Left renal pelvis (tissue), 4 donors: ENCODE results near the gene ZNF230. TPM values are rescaled to one million over a fixed set of nuclear protein-coding genes. Genes with fewer than 3 reads are reported as not detected.
A peak's percentile ranks its signal among the peaks of the same experiment; 100 is the strongest.

Source experiments
- DNase-seq, 4 donors: peaks; one replicate each; pipeline ENCODE4 v3.0.0-alpha.2; 2013; ENCODE audit warnings: low read depth in 4 of 4, low spot score in 3 of 4
- polyA plus RNA-seq, 4 donors: library from polyadenylated mRNA; unstranded; fragments of 120-200 nt; gene quantifications; one replicate each; pipeline ENCODE4 v1.2.1, GENCODE V29; 2013; ENCODE audit not compliant: insufficient read length in 4 of 4

The ZNF230 gene
- polyA plus RNA-seq, 4 donors: 5.9 to 7.8 (median 7.0) TPM

DNA sequence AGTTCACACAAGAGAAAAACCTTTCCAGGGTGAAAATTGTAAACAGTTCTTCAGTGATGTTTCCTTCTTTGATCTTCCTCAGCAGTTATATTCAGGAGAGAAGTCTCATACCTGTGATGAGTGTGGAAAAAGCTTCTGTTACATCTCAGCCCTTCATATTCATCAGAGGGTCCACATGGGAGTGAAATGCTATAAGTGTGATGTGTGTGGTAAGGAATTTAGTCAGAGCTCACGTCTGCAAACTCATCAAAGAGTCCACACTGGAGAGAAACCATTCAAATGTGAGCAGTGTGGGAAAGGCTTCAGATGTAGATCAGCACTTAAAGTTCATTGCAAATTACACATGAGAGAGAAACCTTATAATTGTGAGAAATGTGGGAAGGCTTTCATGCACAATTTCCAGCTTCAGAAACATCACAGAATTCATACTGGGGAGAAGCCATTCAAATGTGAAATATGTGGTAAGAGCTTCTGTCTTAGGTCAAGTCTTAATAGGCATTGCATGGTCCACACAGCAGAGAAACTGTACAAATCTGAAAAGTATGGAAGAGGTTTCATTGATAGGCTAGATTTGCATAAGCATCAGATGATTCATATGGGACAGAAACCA lies 29.3 kb downstream of the ZNF230 start:
- no peak for DNase-seq

GRCh38 chr19:44042147-44042546 lies 39.4 kb downstream of the ZNF230 start:
- DNase-seq: no peak

DNA sequence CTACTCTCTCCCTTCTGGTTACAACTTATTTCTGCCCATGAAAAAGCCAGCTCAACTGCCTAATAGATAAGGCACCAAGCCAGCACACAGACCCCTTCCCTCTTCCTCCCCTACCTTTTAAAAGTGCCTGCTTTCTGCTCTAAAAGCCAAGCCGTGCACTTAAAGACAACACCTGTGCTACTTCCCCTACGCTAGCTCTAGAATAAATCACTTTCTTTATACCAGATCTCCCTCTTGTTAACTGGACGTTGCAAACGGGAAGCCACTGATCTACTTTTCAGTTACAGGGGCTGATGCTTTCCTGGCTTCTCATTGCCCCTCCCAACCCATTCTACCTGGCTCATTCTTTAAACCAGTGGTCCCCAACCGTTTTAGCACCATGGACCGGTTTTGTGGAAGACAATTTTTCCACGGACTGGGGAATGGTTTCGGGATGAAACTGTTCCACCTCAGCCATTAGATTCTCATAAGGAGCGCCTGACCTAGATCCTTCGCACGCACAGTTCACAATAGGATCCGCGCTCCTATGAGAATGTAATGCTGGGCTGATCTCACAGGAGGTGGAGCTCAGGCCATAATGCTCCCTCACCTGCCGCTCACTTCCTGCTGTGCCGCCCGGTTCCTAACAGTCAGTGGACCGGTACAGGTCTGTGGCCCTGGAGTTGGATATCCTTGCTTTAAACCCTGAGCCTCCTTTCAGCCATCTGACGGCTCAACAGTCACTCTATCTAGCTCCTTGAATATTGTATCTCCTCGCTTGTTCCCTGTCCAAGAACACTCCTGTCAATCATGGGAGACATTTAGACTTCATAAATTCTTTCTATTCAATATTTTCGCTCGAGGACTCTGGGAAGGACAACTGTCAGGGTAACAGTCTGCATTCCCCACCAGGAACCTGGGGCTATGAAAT lies 48.2 kb downstream of the ZNF230 start:
- DNase-seq: no peak

GRCh38 chr19:44051650-44052402 lies 49.1 kb downstream of the ZNF230 start, which contains the start of gene ZNF223:
Gene ZNF223 (plus strand): TSS chr19:44052036. CDS start chr19:44055177, 3,141 bp downstream.
- DNase-seq: peak; percentile 87 to 95 (median 90)

GRCh38 chr19:44055870-44056269 lies 53.1 kb downstream of the ZNF230 start:
- no peak for DNase-seq

DNA sequence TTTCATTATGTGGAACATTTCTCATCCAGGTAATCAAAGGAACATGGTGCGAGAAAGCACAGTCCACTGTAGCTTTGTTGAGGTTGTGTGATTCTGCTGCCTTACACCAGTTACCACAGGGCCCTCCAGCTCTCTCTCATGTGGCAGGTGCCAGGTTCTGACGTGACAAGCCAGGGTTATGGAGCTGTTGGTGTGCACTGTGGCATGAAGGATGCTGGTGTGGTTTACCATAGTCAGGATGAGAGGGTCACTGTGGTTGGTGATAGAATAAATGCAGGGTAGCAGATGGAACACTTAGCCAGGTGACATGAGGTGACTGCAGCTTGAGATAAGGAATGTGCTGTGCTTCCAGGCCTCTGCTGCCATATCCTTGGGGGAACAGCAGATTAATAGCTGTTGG lies 56.5 kb downstream of the ZNF230 start:
- no peak for DNase-seq

DNA sequence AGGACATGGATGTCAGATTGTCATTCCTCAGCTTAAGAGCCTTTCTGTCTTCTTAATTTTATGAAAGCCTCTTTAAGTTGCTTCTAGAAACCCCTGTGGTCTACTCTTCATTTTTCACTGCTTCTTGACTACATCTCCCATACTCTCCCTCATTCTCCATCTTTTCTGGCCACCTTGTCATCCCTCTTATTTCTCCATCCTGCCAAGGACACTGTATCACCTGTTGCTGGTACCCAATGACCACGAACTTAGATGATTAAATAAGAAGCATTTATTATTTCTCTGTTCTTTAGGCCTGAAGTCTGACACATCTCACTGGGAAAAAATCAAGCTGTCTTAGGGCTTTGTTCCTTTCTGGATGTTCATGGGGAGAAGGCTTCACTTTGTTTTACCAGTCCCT lies 58.3 kb downstream of the ZNF230 start:
- DNase-seq: no peak

Other genes with a start within 250 kb of the ZNF230 start
- gene SMG9, start 248.0 kb upstream of the ZNF230 start, polyA plus RNA-seq: 10 to 100 TPM; 39.9 to 67.8 (median 46.7) TPM
- gene KCNN4, start 222.0 kb upstream of the ZNF230 start, polyA plus RNA-seq: 1 to 10 TPM in 3 of 4 donors, under 1 TPM in 1; 0.96 to 3.4 (median 1.5) TPM
- under 1 TPM; 0.24 to 0.58 (median 0.42) TPM for gene LYPD5, start 200.5 kb upstream of the ZNF230 start, polyA plus RNA-seq
- gene ZNF283, start 175.6 kb upstream of the ZNF230 start, polyA plus RNA-seq: 10 to 100 TPM; 11.4 to 21.8 (median 13.6) TPM
- gene ZNF404, start 119.0 kb upstream of the ZNF230 start, polyA plus RNA-seq: 10 to 100 TPM; 10.5 to 14.2 (median 11.8) TPM
- gene ZNF45, start 67.7 kb upstream of the ZNF230 start, polyA plus RNA-seq: 10 to 100 TPM; 25.2 to 30.3 (median 27.8) TPM
- gene ZNF221, start 51.7 kb upstream of the ZNF230 start, polyA plus RNA-seq: 1 to 10 TPM; 5.4 to 7.9 (median 6.3) TPM
- 10 to 100 TPM; 10.7 to 17.2 (median 16.4) TPM for gene ZNF155, start 18.8 kb upstream of the ZNF230 start, polyA plus RNA-seq
- gene ZNF222, start 22.4 kb downstream of the ZNF230 start, polyA plus RNA-seq: 10 to 100 TPM in 1 of 4 donors, 1 to 10 TPM in 3; 9.2 to 10.4 (median 9.6) TPM
- gene ZNF223, start 49.1 kb downstream of the ZNF230 start, polyA plus RNA-seq: 10 to 100 TPM in 3 of 4 donors, 1 to 10 TPM in 1; 7.5 to 14.4 (median 13.6) TPM
- 1 to 10 TPM; 3.7 to 5.8 (median 4.2) TPM for gene ZNF284, start 69.2 kb downstream of the ZNF230 start, polyA plus RNA-seq
- gene ZNF224, start 91.4 kb downstream of the ZNF230 start, polyA plus RNA-seq: 10 to 100 TPM; 25.2 to 42.0 (median 31.1) TPM
- 10 to 100 TPM in 2 of 4 donors, 1 to 10 TPM in 2; 9.5 to 11.3 (median 9.8) TPM for gene ZNF225, start 110.4 kb downstream of the ZNF230 start, polyA plus RNA-seq
- 10 to 100 TPM; 13.2 to 19.9 (median 14.4) TPM for gene ZNF234, start 138.6 kb downstream of the ZNF230 start, polyA plus RNA-seq
- gene ZNF226, start 162.1 kb downstream of the ZNF230 start, polyA plus RNA-seq: 10 to 100 TPM; 23.5 to 29.9 (median 25.2) TPM
- gene ZNF227, start 209.6 kb downstream of the ZNF230 start, polyA plus RNA-seq: 10 to 100 TPM; 24.1 to 31.2 (median 28.0) TPM